H1 (cell line): ENCODE data around the gene GPR31. TPM values are rescaled to one million over a fixed set of nuclear protein-coding genes. Genes with fewer than 3 reads are reported as not detected.

Experiments
- CHD2 ChIP-seq: IDR thresholded peaks from 2 replicates; pipeline ENCODE4 v1.6.1; 2012; ENCODE audit warnings: low read length, improper control_type of control experiment
- CHD7 ChIP-seq: fragments of 300-600 bp; sonication (generic); IDR thresholded peaks from 2 replicates; pipeline ENCODE4 v1.7.1; 2012; ENCODE audit warnings: low read length, moderate library complexity, mild to moderate bottlenecking, inconsistent platforms; ENCODE audit not compliant: insufficient replicate concordance
- KDM4A ChIP-seq: IDR thresholded peaks from one replicate; pipeline ENCODE4 v1.7.1; 2012; ENCODE audit warnings: low read depth, mild to moderate bottlenecking, moderate library complexity, low read length, inconsistent platforms; ENCODE audit not compliant: severe bottlenecking
- TCF12 ChIP-seq: IDR thresholded peaks from 2 replicates; pipeline ENCODE4 v1.6.1; 2011; ENCODE audit warnings: low read depth, mild to moderate bottlenecking, low read length
- polyA plus RNA-seq, 7 experiments: library from polyadenylated mRNA; depleted of rRNA in 3 of 7; stranded (reverse) in 5 of 7; unstranded in 2 of 7; fragments of >200 nt in 5 of 7; fragments of 200-250 nt in 2 of 7; gene quantifications; 1 replicate in 5 of 7; 2 replicates in 1 of 7; 4 replicates in 1 of 7; pipeline versions ENCODE4 v1.2.1 to v1.2.3, GENCODE V29; 2011 to 2013; ENCODE audit warnings: missing spikeins in 2 of 7, mixed read lengths in 2 of 7
- total RNA-seq: library from RNA; stranded (reverse); fragmentation: NEBNext Ultra II Directional; extraction: Animal tissue kit (Norgen Biotek cat#: 25700); gene quantifications from 2 replicates; pipeline ENCODE4 v1.2.1, GENCODE V29; 2021

GPR31 gene
- total and polyA plus RNA-seq, 2 of the 8 experiments (the other 6 are each of a cell fraction or from before 2014, with no cell fraction given): not detected

- TF ChIP-seq CHD7: no peak
- TF ChIP-seq TCF12: no peak
- TF ChIP-seq CHD2: no peak
- TF ChIP-seq KDM4A: no peak
These were observed 38.9 kb downstream of the GPR31 start (continued) for GRCh38 chr6:167118839-167119238.
